HepG2 (cell line): ENCODE measurements around the gene SPAG6. TPM values are rescaled to one million over a fixed set of nuclear protein-coding genes. Genes with fewer than 3 reads are reported as not detected.

Experiments
- DNMT3B ChIP-seq: conservative IDR thresholded peaks from 2 replicates; pipeline ENCODE4 v1.6.1; 2016; ENCODE audit warnings: missing biosample characterization, control low read depth
- GATAD1 ChIP-seq: IDR thresholded peaks from 2 replicates; pipeline ENCODE4 v1.6.1; 2016; ENCODE audit warnings: missing genetic modification reagents, missing compliant biosample characterization
- HNF4A ChIP-seq: sonication (generic); formaldehyde crosslinking; IDR thresholded peaks from 2 replicates; pipeline ENCODE4 v1.4.0; 2020; ENCODE audit warnings: missing genetic modification reagents
- PLRG1 ChIP-seq: fragments of 450-650 bp; conservative IDR thresholded peaks from 2 replicates; pipeline ENCODE4 v1.6.1; 2016
- ZNF10 ChIP-seq: sonication (generic); formaldehyde crosslinking; IDR thresholded peaks from 2 replicates; pipeline ENCODE4 v1.4.0; 2020; ENCODE audit warnings: mild to moderate bottlenecking, low read depth, missing genetic modification reagents, borderline replicate concordance
- ZNF34 ChIP-seq: sonication (generic); formaldehyde crosslinking; IDR thresholded peaks from 2 replicates; pipeline ENCODE4 v1.4.0; 2020; ENCODE audit warnings: mild to moderate bottlenecking, missing genetic modification reagents, borderline replicate concordance
- ZNF496 ChIP-seq: sonication (generic); formaldehyde crosslinking; IDR thresholded peaks from 2 replicates; pipeline ENCODE4 v1.8.1; 2023; ENCODE audit warnings: mild to moderate bottlenecking, moderate library complexity, missing genetic modification reagents; ENCODE audit not compliant: insufficient replicate concordance
- ZSCAN21 ChIP-seq: sonication (generic); formaldehyde crosslinking; IDR thresholded peaks from 2 replicates; pipeline ENCODE4 v1.8.0; 2022; ENCODE audit warnings: mild to moderate bottlenecking, missing genetic modification reagents, moderate library complexity, borderline replicate concordance
- ZSCAN31 ChIP-seq: sonication (generic); formaldehyde crosslinking; IDR thresholded peaks from 2 replicates; pipeline ENCODE4 v1.5.0; 2020; ENCODE audit warnings: low read depth, mild to moderate bottlenecking, missing genetic modification reagents
- polyA plus RNA-seq, 8 experiments: library from polyadenylated mRNA; depleted of rRNA in 3 of 8; stranded (reverse) in 7 of 8; unstranded in 1 of 8; fragments of >200 nt; fragmentation: Illumina TruSeq in 4 of 8; extraction: Trizol in 4 of 8; gene quantifications; 2 replicates each; pipeline versions ENCODE4 v1.2.1 to v1.2.3, GENCODE V29; 2011 to 2016; ENCODE audit warnings: low read depth in 4 of 8, missing spikeins in 1 of 8, mixed read lengths in 1 of 8; ENCODE audit not compliant: insufficient read depth in 1 of 8
- total RNA-seq, 5 experiments: library from RNA; depleted of rRNA; stranded (reverse); fragments of >200 nt; fragmentation: Illumina TruSeq; extraction: Trizol; gene quantifications; 2 replicates each; pipeline ENCODE4 v1.2.3, GENCODE V29; 2016; ENCODE audit warnings: low read depth in 1 of 5
- TF ChIP-seq, protein P1 (sequence below): sonication (generic); formaldehyde crosslinking; conservative IDR thresholded peaks from 2 replicates; pipeline ENCODE4 v1.4.0; 2020; ENCODE audit warnings: mild to moderate bottlenecking, missing genetic modification reagents, moderate library complexity
- TF ChIP-seq, protein P2 (sequence below): sonication (generic); formaldehyde crosslinking; IDR thresholded peaks from 2 replicates; pipeline ENCODE4 v1.4.0; 2020; ENCODE audit warnings: low read depth, mild to moderate bottlenecking, missing genetic modification reagents
- TF ChIP-seq, protein P3 (sequence below): sonication (generic); formaldehyde crosslinking; IDR thresholded peaks from 2 replicates; pipeline ENCODE4 v1.5.0; 2020; ENCODE audit warnings: mild to moderate bottlenecking, missing genetic modification reagents, borderline replicate concordance
- TF ChIP-seq, protein P4 (sequence below): sonication (generic); formaldehyde crosslinking; IDR thresholded peaks from 2 replicates; pipeline ENCODE4 v1.4.0; 2020; ENCODE audit warnings: mild to moderate bottlenecking, missing genetic modification reagents

Gene SPAG6
- total and polyA plus RNA-seq, 2 of the 13 experiments (the other 11 are each of a cell fraction or from before 2014, with no cell fraction given) = not detected

DNA sequence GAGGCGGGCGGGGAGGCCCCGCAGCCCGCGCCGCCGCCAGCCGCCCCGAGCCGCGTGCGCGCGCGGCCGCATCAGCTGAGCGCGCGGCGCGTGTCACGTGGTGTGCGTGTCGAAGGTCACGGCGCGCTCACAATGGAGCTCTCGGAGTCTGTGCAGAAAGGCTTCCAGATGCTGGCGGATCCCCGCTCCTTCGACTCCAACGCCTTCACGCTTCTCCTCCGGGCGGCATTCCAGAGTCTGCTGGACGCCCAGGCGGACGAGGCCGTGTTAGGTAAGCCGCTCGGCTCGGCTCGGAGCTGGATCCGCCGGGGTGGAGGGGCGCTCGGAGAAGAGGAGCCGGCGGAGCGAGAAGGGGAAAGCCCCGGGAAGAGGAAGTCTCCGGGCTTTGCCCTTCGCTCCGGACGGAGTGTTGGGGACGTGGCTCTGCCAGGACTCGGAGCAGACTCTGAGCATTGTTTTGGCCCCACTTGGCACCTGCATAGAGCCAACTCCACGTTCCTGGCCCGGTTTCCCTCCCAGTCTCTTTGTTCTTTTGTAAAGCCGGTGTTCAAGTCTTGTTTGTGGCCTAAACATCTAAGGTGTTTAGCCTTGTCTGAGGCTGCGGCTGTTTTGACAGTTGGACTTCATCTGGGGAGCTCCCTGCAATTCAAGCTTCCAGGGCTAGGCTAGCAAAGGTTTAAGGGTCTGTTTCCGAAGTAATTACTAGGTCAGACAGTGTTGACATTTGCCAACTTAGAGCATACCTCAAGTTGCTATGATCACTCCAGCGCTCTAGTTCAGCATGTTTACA lies 28.8 kb upstream of the SPAG6 start, which contains the start of gene COMMD3 (continued):
- TF ChIP-seq ZNF496 (CRISPR knock-in tag) (no peak), ZNF10 (no peak), PLRG1 (no peak), ZSCAN31 (CRISPR knock-in tag) (peak; percentile 61), HNF4A (CRISPR knock-in tag) (peak; percentile 8; the same call in 1 of the 2 replicates), ZSCAN21 (CRISPR knock-in tag) (0 out of 2 replicates have a peak, but pooled peaks have one; percentile 56), DNMT3B (CRISPR knock-in tag) (peak; percentile 23; the same call in 1 of the 2 replicates), ZNF34 (no peak), GATAD1 (peak; percentile 70)
- TF ChIP-seq, protein P1, sequence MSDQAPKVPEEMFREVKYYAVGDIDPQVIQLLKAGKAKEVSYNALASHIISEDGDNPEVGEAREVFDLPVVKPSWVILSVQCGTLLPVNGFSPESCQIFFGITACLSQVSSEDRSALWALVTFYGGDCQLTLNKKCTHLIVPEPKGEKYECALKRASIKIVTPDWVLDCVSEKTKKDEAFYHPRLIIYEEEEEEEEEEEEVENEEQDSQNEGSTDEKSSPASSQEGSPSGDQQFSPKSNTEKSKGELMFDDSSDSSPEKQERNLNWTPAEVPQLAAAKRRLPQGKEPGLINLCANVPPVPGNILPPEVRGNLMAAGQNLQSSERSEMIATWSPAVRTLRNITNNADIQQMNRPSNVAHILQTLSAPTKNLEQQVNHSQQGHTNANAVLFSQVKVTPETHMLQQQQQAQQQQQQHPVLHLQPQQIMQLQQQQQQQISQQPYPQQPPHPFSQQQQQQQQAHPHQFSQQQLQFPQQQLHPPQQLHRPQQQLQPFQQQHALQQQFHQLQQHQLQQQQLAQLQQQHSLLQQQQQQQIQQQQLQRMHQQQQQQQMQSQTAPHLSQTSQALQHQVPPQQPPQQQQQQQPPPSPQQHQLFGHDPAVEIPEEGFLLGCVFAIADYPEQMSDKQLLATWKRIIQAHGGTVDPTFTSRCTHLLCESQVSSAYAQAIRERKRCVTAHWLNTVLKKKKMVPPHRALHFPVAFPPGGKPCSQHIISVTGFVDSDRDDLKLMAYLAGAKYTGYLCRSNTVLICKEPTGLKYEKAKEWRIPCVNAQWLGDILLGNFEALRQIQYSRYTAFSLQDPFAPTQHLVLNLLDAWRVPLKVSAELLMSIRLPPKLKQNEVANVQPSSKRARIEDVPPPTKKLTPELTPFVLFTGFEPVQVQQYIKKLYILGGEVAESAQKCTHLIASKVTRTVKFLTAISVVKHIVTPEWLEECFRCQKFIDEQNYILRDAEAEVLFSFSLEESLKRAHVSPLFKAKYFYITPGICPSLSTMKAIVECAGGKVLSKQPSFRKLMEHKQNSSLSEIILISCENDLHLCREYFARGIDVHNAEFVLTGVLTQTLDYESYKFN = peak; percentile 34; the same call in 1 of the 2 replicates
- TF ChIP-seq, protein P2, sequence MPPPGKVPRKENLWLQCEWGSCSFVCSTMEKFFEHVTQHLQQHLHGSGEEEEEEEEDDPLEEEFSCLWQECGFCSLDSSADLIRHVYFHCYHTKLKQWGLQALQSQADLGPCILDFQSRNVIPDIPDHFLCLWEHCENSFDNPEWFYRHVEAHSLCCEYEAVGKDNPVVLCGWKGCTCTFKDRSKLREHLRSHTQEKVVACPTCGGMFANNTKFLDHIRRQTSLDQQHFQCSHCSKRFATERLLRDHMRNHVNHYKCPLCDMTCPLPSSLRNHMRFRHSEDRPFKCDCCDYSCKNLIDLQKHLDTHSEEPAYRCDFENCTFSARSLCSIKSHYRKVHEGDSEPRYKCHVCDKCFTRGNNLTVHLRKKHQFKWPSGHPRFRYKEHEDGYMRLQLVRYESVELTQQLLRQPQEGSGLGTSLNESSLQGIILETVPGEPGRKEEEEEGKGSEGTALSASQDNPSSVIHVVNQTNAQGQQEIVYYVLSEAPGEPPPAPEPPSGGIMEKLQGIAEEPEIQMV (CRISPR knock-in tag) = no peak
- TF ChIP-seq, protein P3, sequence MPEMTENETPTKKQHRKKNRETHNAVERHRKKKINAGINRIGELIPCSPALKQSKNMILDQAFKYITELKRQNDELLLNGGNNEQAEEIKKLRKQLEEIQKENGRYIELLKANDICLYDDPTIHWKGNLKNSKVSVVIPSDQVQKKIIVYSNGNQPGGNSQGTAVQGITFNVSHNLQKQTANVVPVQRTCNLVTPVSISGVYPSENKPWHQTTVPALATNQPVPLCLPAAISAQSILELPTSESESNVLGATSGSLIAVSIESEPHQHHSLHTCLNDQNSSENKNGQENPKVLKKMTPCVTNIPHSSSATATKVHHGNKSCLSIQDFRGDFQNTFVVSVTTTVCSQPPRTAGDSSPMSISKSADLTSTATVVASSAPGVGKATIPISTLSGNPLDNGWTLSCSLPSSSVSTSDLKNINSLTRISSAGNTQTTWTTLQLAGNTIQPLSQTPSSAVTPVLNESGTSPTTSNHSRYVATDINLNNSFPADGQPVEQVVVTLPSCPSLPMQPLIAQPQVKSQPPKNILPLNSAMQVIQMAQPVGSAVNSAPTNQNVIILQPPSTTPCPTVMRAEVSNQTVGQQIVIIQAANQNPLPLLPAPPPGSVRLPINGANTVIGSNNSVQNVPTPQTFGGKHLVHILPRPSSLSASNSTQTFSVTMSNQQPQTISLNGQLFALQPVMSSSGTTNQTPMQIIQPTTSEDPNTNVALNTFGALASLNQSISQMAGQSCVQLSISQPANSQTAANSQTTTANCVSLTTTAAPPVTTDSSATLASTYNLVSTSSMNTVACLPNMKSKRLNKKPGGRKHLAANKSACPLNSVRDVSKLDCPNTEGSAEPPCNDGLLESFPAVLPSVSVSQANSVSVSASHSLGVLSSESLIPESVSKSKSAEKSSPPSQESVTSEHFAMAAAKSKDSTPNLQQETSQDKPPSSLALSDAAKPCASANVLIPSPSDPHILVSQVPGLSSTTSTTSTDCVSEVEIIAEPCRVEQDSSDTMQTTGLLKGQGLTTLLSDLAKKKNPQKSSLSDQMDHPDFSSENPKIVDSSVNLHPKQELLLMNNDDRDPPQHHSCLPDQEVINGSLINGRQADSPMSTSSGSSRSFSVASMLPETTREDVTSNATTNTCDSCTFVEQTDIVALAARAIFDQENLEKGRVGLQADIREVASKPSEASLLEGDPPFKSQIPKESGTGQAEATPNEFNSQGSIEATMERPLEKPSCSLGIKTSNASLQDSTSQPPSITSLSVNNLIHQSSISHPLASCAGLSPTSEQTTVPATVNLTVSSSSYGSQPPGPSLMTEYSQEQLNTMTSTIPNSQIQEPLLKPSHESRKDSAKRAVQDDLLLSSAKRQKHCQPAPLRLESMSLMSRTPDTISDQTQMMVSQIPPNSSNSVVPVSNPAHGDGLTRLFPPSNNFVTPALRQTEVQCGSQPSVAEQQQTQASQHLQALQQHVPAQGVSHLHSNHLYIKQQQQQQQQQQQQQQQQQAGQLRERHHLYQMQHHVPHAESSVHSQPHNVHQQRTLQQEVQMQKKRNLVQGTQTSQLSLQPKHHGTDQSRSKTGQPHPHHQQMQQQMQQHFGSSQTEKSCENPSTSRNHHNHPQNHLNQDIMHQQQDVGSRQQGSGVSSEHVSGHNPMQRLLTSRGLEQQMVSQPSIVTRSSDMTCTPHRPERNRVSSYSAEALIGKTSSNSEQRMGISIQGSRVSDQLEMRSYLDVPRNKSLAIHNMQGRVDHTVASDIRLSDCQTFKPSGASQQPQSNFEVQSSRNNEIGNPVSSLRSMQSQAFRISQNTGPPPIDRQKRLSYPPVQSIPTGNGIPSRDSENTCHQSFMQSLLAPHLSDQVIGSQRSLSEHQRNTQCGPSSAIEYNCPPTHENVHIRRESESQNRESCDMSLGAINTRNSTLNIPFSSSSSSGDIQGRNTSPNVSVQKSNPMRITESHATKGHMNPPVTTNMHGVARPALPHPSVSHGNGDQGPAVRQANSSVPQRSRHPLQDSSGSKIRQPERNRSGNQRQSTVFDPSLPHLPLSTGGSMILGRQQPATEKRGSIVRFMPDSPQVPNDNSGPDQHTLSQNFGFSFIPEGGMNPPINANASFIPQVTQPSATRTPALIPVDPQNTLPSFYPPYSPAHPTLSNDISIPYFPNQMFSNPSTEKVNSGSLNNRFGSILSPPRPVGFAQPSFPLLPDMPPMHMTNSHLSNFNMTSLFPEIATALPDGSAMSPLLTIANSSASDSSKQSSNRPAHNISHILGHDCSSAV (CRISPR knock-in tag) = no peak
- TF ChIP-seq, protein P4, sequence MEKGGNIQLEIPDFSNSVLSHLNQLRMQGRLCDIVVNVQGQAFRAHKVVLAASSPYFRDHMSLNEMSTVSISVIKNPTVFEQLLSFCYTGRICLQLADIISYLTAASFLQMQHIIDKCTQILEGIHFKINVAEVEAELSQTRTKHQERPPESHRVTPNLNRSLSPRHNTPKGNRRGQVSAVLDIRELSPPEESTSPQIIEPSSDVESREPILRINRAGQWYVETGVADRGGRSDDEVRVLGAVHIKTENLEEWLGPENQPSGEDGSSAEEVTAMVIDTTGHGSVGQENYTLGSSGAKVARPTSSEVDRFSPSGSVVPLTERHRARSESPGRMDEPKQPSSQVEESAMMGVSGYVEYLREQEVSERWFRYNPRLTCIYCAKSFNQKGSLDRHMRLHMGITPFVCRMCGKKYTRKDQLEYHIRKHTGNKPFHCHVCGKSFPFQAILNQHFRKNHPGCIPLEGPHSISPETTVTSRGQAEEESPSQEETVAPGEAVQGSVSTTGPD (CRISPR knock-in tag) = no peak
